NOMO-1 treated with DMSO at 0.1 percent for 48 hours (cell line): ENCODE measurements around the gene DPH3.
A peak's percentile ranks its signal among the peaks of the same experiment; 100 is the strongest.
"Not testable (repeated sequence)": the region's sequence is repeated elsewhere in the genome, so short reads cannot be mapped to it uniquely, and the experiment has no call there.

Source experiments
- DNase-seq: peaks from one replicate; lab custom pipeline; 2025; ENCODE audit not compliant: unreplicated experiment; lab: John Stamatoyannopoulos, UW

The DPH3 gene

GRCh38 chr3:16264708-16265454 is at the start of gene DPH3, which contains the start of gene OXNAD1:
Gene DPH3, minus strand, starts transcription at chr3:16264943. Its CDS starts 67 bp downstream, at chr3:16264876.
Gene OXNAD1, plus strand, starts transcription at chr3:16265212. Its CDS starts 5,741 bp downstream, at chr3:16270953.
- peak; percentile 98 for DNase-seq

DNA sequence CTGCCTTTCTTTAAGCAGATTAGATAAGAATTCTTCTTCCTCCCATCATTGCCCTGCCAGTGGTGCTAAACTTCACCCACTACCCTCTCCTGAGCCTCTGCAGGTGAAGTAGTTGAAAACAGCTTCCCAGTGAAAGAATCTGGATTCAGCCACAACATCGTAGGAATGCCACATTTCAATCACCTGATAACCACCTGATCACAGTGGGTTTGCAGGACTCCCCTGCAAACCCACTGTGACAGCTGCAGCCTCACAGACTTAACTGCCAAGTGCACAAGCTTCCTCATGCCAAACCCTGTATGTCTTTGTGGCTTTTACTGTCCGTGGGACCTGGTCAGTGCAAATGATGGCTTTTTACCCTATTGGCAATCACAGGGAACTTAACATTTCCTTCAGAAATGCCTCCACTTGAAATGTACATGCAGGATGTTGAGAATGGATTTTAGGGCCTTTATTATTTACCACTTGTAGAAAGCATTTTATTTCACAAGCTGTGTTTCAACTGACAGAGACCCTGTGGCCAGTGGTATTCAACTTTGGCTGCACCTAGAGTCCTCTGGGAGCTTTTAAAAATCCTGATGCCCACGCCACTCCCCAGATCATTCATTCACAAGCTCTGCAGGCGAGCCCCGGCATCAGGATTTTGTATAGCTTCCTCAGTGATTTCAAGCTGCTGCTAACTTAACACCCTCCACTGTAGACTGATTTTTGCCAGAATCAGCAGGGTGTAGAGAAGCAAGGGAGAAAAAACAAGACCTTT is 49.3 kb upstream of the DPH3 start:
- DNase-seq, result no peak

DNA sequence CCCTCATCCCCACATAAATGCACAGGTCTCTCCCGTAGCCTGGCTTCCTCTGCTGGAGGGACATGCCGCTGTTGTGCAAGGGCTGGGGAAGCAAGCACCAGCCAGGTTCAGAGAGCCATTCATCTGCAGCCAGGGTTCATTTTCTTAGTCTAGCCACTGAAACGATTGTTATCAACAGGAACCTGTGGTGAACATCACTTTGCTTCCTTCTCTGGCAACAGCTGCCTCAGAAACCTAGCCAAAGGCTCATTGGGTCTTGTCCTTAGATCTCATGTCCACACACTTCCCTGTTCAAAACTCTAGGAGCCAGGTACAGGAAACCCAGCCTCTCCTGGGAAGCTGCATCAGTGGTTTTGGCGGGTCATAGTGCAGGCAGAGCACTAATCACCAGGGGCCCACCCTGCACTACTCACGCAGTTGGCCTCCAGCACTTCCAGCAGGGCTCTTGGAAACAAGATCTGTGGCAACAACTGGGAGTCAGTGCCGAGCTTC is 47.3 kb upstream of the DPH3 start:
- DNase-seq, result peak; percentile 0

- DNase-seq, result not testable (repeated sequence)
Measured at GRCh38 chr3:16310486-16310885, 45.7 kb upstream of the DPH3 start.

DNA sequence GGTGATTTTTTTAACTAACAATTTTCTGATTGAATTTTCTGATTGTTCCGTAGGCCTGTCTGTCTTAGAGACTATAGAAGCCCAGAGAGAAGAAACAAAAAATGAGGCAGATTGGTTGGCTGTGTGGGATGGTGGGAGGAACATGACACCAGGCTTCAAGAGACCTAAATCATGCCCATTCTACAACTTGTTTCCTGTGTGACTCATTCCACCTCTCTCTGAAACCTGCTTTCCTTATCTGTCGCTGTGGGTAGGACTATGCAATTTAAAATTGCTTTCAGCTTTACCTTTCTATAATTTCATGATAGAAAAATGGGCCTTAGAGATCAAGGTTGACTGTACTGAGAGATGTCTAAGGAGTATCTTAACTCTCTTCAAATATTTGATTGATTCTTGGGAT is 44.8 kb upstream of the DPH3 start:
- DNase-seq, result peak; percentile 66

- DNase-seq, result no peak
Measured at GRCh38 chr3:16308727-16309126, 44.0 kb upstream of the DPH3 start.

DNA sequence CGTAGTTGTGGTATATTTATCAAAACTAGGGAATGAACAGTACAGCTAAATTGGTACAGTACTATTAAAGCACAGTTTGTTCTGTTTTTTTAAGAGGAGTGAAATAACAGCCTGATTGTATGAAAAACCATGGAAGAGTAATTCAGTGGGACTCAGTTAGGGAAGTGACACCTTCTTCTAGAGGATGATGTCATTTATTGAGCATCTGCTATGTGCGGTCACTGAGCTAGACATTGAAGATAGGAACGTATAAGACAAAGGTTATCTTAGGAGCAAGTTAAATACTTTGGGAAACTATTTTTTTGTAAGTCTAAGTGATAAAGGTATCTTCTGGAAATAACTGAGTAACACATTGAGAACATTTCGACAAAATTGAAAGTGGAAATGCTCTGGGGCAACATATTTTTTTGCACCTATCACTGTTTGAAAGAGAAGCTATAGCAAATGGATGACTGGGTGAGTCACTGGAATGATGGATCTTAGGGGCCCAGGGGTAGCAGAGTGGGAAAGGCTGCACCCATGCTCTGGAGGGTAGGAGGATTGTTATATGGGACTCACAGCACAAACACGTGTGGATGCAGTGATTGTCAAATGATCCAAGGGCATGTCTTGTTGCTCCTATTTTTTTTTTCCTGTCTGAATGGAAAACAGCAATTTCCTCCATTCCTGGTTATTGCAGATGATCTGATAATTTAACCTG is 43.2 kb upstream of the DPH3 start:
- no peak for DNase-seq

DNA sequence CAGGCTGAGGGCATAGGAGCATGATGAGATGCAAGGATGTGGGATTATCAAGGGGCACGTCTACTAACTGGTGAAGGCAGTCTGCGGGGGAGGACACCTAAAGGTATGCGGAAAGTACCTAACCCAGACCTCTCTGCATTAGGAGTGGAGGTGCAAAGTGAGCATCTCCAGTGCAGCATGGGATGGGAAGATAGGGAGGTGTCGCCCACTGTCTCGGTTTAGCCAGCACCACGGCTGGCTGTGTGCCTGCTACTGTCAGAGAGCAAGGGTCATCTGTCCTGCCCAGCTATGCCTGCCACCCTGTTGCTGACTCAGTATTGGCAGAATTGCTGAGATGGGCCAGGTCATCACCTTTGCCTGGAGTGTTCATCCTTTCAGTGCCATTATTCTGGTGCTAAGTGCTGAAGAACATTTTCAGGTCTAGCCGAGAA is 40.4 kb upstream of the DPH3 start:
- no peak for DNase-seq

GRCh38 chr3:16304061-16305010 is 39.6 kb upstream of the DPH3 start:
- DNase-seq, result no peak

GRCh38 chr3:16303037-16303575 is 38.4 kb upstream of the DPH3 start:
- no peak for DNase-seq

DNA sequence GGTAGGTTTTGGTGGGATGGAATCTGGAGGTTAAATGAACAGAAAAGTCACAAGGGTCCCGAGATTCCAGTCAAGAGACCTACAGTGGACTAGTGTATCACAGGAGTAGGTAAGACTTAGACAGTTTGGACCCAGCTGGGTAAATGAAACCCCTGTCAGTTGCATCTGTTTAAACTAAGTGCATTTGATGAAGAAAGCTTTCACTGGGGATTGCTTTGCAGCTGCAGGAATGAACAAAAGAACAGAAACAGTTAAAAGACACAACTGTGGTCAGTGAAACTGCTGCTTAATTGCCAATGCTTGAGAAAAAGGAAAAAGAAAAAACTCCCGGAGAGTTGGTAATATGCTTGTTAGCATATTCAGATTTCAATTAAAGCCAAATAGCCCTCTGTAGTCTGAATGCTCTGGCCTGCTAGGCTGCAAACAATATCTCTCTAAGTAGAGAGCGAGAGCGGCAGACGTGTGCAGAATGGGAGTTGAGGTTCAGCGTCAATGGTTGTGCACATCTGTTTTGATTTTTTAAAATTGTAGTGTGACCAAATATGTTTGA is 37.4 kb upstream of the DPH3 start:
- DNase-seq, result no peak

DNA sequence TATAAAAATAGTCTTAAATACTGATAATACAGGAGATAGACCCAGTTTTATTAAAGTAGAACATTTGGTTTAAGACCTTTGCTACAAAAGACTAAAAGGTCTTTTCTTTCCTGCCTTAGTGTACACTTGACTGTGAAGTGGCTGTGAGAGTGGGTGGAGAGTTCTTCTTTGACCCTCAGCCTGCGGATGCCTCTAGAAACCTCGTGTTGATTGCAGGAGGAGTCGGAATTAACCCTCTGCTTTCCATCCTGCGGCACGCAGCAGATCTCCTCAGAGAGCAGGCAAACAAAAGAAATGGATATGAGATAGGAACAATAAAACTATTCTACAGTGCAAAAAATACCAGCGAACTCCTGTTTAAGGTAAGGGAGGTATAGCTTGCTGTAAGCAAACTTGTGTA is 36.8 kb upstream of the DPH3 start:
- no peak for DNase-seq

- no peak for DNase-seq
Measured at GRCh38 chr3:16300881-16301359, 36.2 kb upstream of the DPH3 start.

GRCh38 chr3:16300307-16300706 is 35.6 kb upstream of the DPH3 start:
- no peak for DNase-seq

DNA sequence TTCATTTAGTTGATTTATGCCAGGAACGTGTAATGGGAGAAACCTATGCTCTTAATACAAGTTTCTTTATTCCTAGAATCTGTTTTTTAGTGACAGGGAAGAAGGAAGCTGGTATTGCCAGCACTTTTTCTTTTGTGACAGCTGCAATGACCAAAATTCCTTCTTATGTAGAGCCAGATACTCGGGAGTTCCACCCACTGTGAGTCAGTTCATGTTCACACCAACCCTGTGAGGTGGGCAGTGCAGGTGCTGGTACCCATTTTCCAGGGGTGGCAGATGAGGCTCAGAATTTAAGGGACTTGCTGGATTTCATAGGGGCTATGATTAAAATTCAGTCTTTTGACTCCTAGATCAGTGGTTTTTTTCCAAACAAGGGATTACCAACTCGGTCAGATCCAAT is 35.0 kb upstream of the DPH3 start:
- no peak for DNase-seq

DNA sequence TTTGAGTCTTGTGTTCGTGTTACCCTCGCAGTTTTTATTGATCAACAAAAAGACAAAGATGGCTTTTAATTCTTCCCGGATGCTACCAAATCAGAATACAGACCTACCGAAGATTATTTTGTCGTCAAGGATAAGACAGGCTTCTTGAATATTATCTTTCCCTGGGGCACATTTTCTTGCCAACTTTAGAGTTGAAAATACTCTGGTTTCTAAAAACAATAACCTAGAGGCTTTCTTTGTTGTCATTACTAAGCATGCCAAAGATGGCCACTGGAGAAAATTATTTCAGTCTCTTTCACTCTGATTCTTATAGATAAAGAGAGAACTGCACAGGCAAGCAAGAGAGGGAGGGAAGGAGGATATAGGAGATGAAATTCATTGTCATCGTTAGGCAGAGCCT is 34.1 kb upstream of the DPH3 start:
- DNase-seq, result no peak

- DNase-seq, result no peak
Measured at GRCh38 chr3:16297997-16298885, 33.5 kb upstream of the DPH3 start.

DNA sequence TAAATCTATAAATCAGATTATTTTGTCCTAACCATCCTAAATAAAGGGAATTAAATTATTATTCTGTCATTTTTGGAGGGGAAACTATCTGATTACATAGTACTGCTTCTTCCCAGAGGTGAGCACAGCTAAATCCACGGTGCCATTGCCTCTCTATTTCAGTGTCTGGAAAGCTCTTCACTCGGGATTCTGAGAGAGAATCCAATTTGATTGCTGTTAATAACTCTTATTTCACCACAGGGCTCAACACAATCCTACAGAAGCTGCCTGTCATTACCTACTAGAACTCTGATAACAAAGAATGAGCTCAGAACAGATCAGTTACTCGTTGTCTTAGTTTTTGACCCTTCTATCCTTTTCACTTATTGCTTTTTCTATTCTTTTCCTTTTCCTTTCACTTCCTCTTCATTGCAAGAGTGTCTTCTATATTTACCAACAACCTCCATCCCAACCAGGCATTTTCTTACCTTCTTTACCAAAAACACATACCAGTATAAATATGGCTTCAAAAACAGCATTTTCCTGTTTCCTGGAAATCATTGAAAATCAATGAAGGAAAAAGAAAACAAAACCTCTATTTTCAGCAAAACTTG is 30.7 kb upstream of the DPH3 start:
- peak; percentile 29 for DNase-seq
